ENCODE measurements around the gene TEAD1.

Gene TEAD1

GRCh38 chr11:12963792-12964536 is 289.7 kb downstream of the TEAD1 start:
- Mint-ChIP-seq H3K36me3 (ENCODE audit: low read depth) (no peaks in the 10 kb centered on the region), H3K9me3 (no peaks in the 10 kb centered on the region), H3K27me3 (ENCODE audit: low read depth) (peaks cover 4% of the 10 kb centered on the region), H3K27ac (no peak overlapping the region), H3K4me3 (no peak overlapping the region), H3K4me1 (ENCODE audit: low read depth) (no peaks in the 10 kb centered on the region)

- Mint-ChIP-seq H3K4me3 (no peak overlapping the region), H3K27ac (no peak overlapping the region), H3K27me3 (ENCODE audit: low read depth) (peaks cover 4% of the 10 kb centered on the region), H3K36me3 (ENCODE audit: low read depth) (no peaks in the 10 kb centered on the region), H3K9me3 (no peaks in the 10 kb centered on the region), H3K4me1 (ENCODE audit: low read depth) (no peaks in the 10 kb centered on the region)
These were observed 290.4 kb downstream of the TEAD1 start for GRCh38 chr11:12964650-12965049.

GRCh38 chr11:12966002-12966401 is 291.8 kb downstream of the TEAD1 start:
- Mint-ChIP-seq H3K9me3 (no peaks in the 10 kb centered on the region), H3K27ac (no peak overlapping the region), H3K4me1 (ENCODE audit: low read depth) (no peaks in the 10 kb centered on the region), H3K36me3 (ENCODE audit: low read depth) (no peaks in the 10 kb centered on the region), H3K27me3 (ENCODE audit: low read depth) (peaks cover 4% of the 10 kb centered on the region), H3K4me3 (no peak overlapping the region)

DNA sequence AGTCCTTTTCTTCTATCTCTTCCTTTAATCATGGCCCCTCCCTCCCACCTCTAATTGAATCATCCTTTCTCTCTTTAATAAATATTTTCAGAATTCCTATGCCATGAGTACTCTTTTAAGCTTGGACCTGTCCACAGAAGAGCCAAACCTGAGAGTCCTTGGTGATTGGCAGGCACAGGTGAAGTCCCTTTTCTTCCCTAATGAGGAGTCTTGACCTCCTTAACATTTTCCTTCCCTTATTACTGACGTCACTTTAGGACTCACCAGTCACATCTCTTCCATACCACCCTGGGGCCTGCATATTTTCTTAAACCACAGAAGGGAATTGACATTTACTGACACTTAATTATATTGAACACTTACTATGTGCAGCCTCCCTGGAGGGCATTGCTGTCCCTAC is 293.9 kb downstream of the TEAD1 start:
- H3K4me3 Mint-ChIP-seq, result no peak overlapping the region

DNA sequence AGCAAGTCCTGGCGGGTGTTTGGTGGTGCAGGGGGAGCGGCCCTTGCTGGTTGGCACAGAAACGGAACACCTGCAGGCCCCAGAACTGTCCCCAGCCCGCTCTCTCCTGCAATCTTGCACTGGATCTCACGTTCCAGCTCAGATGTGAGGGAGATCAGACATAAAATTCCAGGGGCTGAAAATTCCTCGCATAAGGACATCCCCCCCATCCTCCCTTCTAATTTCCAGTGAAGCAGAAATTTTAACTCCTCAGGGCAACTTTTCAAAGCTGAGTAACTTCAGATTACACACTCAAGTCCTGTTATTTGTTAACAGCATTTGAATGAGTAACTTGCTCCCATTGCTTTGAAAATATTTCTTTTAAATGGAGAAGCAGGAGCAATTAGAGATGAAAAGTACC is 294.6 kb downstream of the TEAD1 start:
- Mint-ChIP-seq H3K4me3 (no peak overlapping the region), H3K27ac (no peak overlapping the region), H3K27me3 (ENCODE audit: low read depth) (peaks cover 12% of the 10 kb centered on the region), H3K36me3 (ENCODE audit: low read depth) (no peaks in the 10 kb centered on the region), H3K9me3 (no peaks in the 10 kb centered on the region), H3K4me1 (ENCODE audit: low read depth) (no peaks in the 10 kb centered on the region)

More for the DNA sequence above, 293.9 kb downstream of the TEAD1 start:
- Mint-ChIP-seq H3K9me3 (no peaks in the 10 kb centered on the region), H3K27ac (no peak overlapping the region), H3K27me3 (ENCODE audit: low read depth) (peaks cover 12% of the 10 kb centered on the region), H3K36me3 (ENCODE audit: low read depth) (no peaks in the 10 kb centered on the region), H3K4me1 (ENCODE audit: low read depth) (no peaks in the 10 kb centered on the region)

GRCh38 chr11:12971955-12972354 is 297.7 kb downstream of the TEAD1 start:
- no peak overlapping the region for H3K27ac Mint-ChIP-seq
- H3K9me3 Mint-ChIP-seq, result no peaks in the 10 kb centered on the region
- no peaks in the 10 kb centered on the region for H3K36me3 Mint-ChIP-seq (ENCODE audit: low read depth)

DNA sequence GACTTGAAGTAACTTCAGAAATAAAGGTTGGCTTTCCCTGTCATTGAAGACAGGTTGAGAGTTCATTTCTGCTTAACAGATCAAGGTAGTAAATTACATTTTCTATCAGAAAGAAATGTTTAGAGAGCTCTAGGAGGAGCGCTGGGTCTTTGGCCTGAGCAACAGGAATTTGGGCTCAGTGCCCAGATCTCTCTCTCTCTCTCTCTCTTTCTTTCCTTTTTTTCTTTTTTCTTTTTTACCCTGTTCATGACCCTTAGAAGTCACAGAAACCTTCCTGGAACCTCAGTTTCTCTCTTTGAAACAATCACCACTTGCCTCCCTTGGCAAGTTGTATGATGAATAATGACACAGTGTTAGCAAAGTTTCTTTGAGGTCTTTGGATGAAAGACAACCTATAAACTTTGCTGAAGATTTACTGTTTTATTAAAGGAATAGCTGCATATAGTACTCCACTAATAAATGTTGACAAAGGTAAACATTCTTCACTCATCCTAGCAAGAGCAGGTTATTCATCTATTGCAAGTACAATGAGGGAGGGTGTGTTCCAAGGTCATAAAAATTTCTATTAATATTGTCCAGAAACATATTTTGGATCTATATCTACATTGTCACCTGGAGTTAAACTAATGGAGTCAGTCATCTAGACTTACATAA is 299.4 kb downstream of the TEAD1 start:
- Mint-ChIP-seq H3K27ac (no peak overlapping the region), H3K9me3 (no peaks in the 10 kb centered on the region), H3K4me1 (ENCODE audit: low read depth) (no peaks in the 10 kb centered on the region), H3K4me3 (no peak overlapping the region), H3K27me3 (ENCODE audit: low read depth) (peaks cover 11% of the 10 kb centered on the region), H3K36me3 (ENCODE audit: low read depth) (no peaks in the 10 kb centered on the region)

More at GRCh38 chr11:12971955-12972354, 297.7 kb downstream of the TEAD1 start:
- Mint-ChIP-seq H3K4me3 (no peak overlapping the region), H3K4me1 (ENCODE audit: low read depth) (no peaks in the 10 kb centered on the region), H3K27me3 (ENCODE audit: low read depth) (peaks cover 8% of the 10 kb centered on the region)

- Mint-ChIP-seq H3K27ac (no peak overlapping the region), H3K27me3 (ENCODE audit: low read depth) (peaks cover 11% of the 10 kb centered on the region), H3K9me3 (no peaks in the 10 kb centered on the region)
These were observed 301.0 kb downstream of the TEAD1 start for GRCh38 chr11:12975195-12975594.

DNA sequence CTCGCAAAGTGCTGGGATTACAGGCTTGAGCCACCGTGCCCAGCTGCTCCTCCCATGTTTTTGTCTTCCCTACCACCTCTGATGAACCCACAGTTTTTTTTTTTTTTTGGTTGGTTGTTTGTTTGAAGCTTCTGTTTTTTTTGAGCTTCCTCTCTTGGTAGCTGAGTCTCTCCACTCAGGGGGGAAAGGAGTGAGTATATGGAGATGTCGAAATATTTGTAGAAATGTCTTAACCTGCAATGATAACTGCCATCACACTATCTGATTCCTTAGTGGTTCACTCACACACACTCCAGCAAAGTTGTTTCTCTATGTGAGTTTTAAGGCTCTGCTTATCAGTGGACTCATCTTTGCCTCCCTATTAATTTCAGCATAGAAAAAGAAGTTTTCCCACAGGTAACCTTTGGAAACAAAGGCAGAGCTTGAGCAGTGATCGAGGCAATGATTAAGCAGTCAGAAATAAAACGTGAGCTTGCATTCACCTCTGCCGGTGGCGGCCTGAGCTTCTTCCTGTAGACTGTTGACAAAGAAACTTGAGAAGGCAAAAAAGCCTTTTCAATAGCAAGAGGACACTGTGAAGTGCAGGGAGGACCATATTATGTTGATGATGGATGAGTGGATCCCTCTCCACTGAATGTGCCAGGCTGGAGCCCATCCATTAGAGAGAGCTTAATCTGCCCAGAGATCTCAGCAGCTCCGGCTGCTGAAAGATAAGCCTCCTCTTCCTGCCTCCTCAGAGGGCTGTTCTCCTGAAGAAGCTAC is 305.9 kb downstream of the TEAD1 start:
- no peak overlapping the region for H3K27ac Mint-ChIP-seq
- no peaks in the 10 kb centered on the region for H3K4me1 Mint-ChIP-seq (ENCODE audit: low read depth)
- H3K9me3 Mint-ChIP-seq, result no peaks in the 10 kb centered on the region
- H3K36me3 Mint-ChIP-seq (ENCODE audit: low read depth), result no peaks in the 10 kb centered on the region
- H3K27me3 Mint-ChIP-seq (ENCODE audit: low read depth), result peaks cover 7% of the 10 kb centered on the region
- no peak overlapping the region for H3K4me3 Mint-ChIP-seq

More at GRCh38 chr11:12975195-12975594, 301.0 kb downstream of the TEAD1 start:
- Mint-ChIP-seq H3K36me3 (ENCODE audit: low read depth) (no peaks in the 10 kb centered on the region), H3K4me3 (no peak overlapping the region), H3K4me1 (ENCODE audit: low read depth) (no peaks in the 10 kb centered on the region)

- H3K9me3 Mint-ChIP-seq, result no peaks in the 10 kb centered on the region
- no peak overlapping the region for H3K27ac Mint-ChIP-seq
- no peaks in the 10 kb centered on the region for H3K36me3 Mint-ChIP-seq (ENCODE audit: low read depth)
- H3K27me3 Mint-ChIP-seq (ENCODE audit: low read depth), result peaks cover 7% of the 10 kb centered on the region
- no peaks in the 10 kb centered on the region for H3K4me1 Mint-ChIP-seq (ENCODE audit: low read depth)
- no peak overlapping the region for H3K4me3 Mint-ChIP-seq
These were observed 307.7 kb downstream of the TEAD1 start for GRCh38 chr11:12981676-12982522.

- H3K9me3 Mint-ChIP-seq, result no peaks in the 10 kb centered on the region
- H3K4me1 Mint-ChIP-seq (ENCODE audit: low read depth), result no peaks in the 10 kb centered on the region
- no peak overlapping the region for H3K4me3 Mint-ChIP-seq
- H3K36me3 Mint-ChIP-seq (ENCODE audit: low read depth), result no peaks in the 10 kb centered on the region
- no peak overlapping the region for H3K27ac Mint-ChIP-seq
- peaks cover 4% of the 10 kb centered on the region for H3K27me3 Mint-ChIP-seq (ENCODE audit: low read depth)
These were observed 309.1 kb downstream of the TEAD1 start for GRCh38 chr11:12983336-12983735.

GRCh38 chr11:12986194-12986898 is 312.1 kb downstream of the TEAD1 start:
- H3K36me3 Mint-ChIP-seq (ENCODE audit: low read depth), result no peaks in the 10 kb centered on the region
- H3K27me3 Mint-ChIP-seq (ENCODE audit: low read depth), result no peaks in the 10 kb centered on the region
- H3K4me1 Mint-ChIP-seq (ENCODE audit: low read depth), result no peaks in the 10 kb centered on the region
- no peaks in the 10 kb centered on the region for H3K9me3 Mint-ChIP-seq
- H3K4me3 Mint-ChIP-seq, result no peak overlapping the region
- no peak overlapping the region for H3K27ac Mint-ChIP-seq

- Mint-ChIP-seq H3K4me1 (ENCODE audit: low read depth) (no peaks in the 10 kb centered on the region), H3K4me3 (no peak overlapping the region), H3K27ac (no peak overlapping the region), H3K27me3 (ENCODE audit: low read depth) (peaks cover 9% of the 10 kb centered on the region), H3K9me3 (no peaks in the 10 kb centered on the region), H3K36me3 (ENCODE audit: low read depth) (no peaks in the 10 kb centered on the region)
These were observed 315.4 kb downstream of the TEAD1 start for GRCh38 chr11:12989428-12990161.

Data from T-helper 1 cell treated with Interleukin-12 subunit alpha and Interleukin-12 subunit beta and Interleukin-4 antibody, amounts not matched to agents 30 μg/mL and 1 μg/mL, for 36 hours (primary cell).